NCI-H1092 treated with DMSO at 0.1 percent for 48 hours (cell line): ENCODE results near the gene PFDN2.
"Not testable (repeated sequence)": the region's sequence is repeated elsewhere in the genome, so short reads cannot be mapped to it uniquely, and the experiment has no call there.

Source experiments
- DNase-seq: peaks from one replicate; lab custom pipeline; 2025; lab: John Stamatoyannopoulos, UW

PFDN2 gene

GRCh38 chr1:161138431-161138830 lies 20.6 kb upstream of the PFDN2 start:
- no peak for DNase-seq

- no peak for DNase-seq
Measured at GRCh38 chr1:161137881-161138280, 20.0 kb upstream of the PFDN2 start.

GRCh38 chr1:161133220-161133740 lies 15.4 kb upstream of the PFDN2 start:
- no peak for DNase-seq

- peak; percentile 99 for DNase-seq
Measured at GRCh38 chr1:161132410-161133219, 14.8 kb upstream of the PFDN2 start, which contains the start of gene DEDD. Gene DEDD, minus strand, starts transcription at chr1:161132667. Its CDS starts 8,205 bp downstream, at chr1:161124462.

- DNase-seq: no peak
Measured at GRCh38 chr1:161131523-161132409, 13.9 kb upstream of the PFDN2 start.

GRCh38 chr1:161130266-161130665 lies 12.4 kb upstream of the PFDN2 start:
- no peak for DNase-seq

GRCh38 chr1:161128591-161129420 lies 11.0 kb upstream of the PFDN2 start:
- no peak for DNase-seq

GRCh38 chr1:161127649-161128048 lies 9.8 kb upstream of the PFDN2 start:
- no peak for DNase-seq

- DNase-seq: no peak
Measured at GRCh38 chr1:161122967-161123366, 5.1 kb upstream of the PFDN2 start.

GRCh38 chr1:161121834-161122233 lies 4.0 kb upstream of the PFDN2 start:
- DNase-seq: no peak

GRCh38 chr1:161121042-161121650 lies 3.3 kb upstream of the PFDN2 start:
- DNase-seq: no peak

- no peak for DNase-seq
Measured at GRCh38 chr1:161119092-161119903, 1.5 kb upstream of the PFDN2 start.

- DNase-seq: not testable (repeated sequence)
Measured at GRCh38 chr1:161115961-161116360, 1.9 kb downstream of the PFDN2 start.

GRCh38 chr1:161115132-161115711 lies 2.6 kb downstream of the PFDN2 start:
- no peak for DNase-seq

GRCh38 chr1:161114556-161114955 lies 3.3 kb downstream of the PFDN2 start:
- DNase-seq: no peak

GRCh38 chr1:161113915-161114314 lies 3.9 kb downstream of the PFDN2 start:
- DNase-seq: no peak

GRCh38 chr1:161111527-161111926 lies 6.3 kb downstream of the PFDN2 start:
- DNase-seq: no peak

GRCh38 chr1:161111117-161111516 lies 6.7 kb downstream of the PFDN2 start:
- DNase-seq: no peak

- no peak for DNase-seq
Measured at GRCh38 chr1:161106431-161106830, 11.4 kb downstream of the PFDN2 start.

GRCh38 chr1:161100556-161100955 lies 17.3 kb downstream of the PFDN2 start:
- DNase-seq: no peak
